Left lung (tissue), 14 donors: ENCODE measurements around the gene ELMOD2. TPM values are rescaled to one million over a fixed set of nuclear protein-coding genes. Genes with fewer than 3 reads are reported as not detected.

Experiments used
- ATAC-seq: fragments of 200-7000 bp; cut with Tn5 transposase; one replicate; pipeline ENCODE4 v1.9.1; 2020; ENCODE audit warnings: moderate library complexity
- DNase-seq, 4 donors: peaks; one replicate each; pipeline ENCODE4 v3.0.0-alpha.2; 2013 to 2020
- H3K27ac ChIP-seq, 2 donors: fragments of 200-600 bp; sonication (generic) in 1 of 2; one replicate each; pipeline versions ENCODE4 v1.5.0 to v1.8.0; 2020 to 2021
- H3K27me3 ChIP-seq, 2 donors: fragments of 200-600 bp; sonication (generic) in 1 of 2; one replicate each; pipeline versions ENCODE4 v1.5.0 to v1.8.0; 2020 to 2021
- H3K36me3 ChIP-seq, 2 donors: fragments of 200-600 bp; sonication (generic) in 1 of 2; one replicate each; pipeline versions ENCODE4 v1.5.0 to v1.8.0; 2020 to 2021
- H3K4me1 ChIP-seq, 2 donors: fragments of 200-600 bp; one replicate each; pipeline ENCODE4 v1.8.0; 2021
- H3K4me3 ChIP-seq, 2 donors: fragments of 200-600 bp; sonication (generic) in 1 of 2; one replicate each; pipeline versions ENCODE4 v1.5.0 to v1.8.0; 2020 to 2021; ENCODE audit warnings: mild to moderate bottlenecking in 1 of 2
- H3K9me3 ChIP-seq, 2 donors: fragments of 200-600 bp; sonication (generic) in 1 of 2; one replicate each; pipeline versions ENCODE4 v1.5.0 to v1.8.0; 2020 to 2021
- CTCF ChIP-seq, 2 donors: fragments of 200-600 bp; sonication (generic) in 1 of 2; IDR thresholded peaks; one replicate each; pipeline versions ENCODE4 v1.5.0 to v1.8.0; 2021; ENCODE audit warnings: antibody characterized with exemption in 2 of 2
- intact Hi-C, 2 donors: fragments of 100-400 bp; cut with DNase I; formaldehyde crosslinking; loops; one replicate each; pipeline versions ENCODE4 v1.11.2 to v1.14.2; 2022
- long read RNA-seq, 12 donors: library from polyadenylated mRNA in 2 of 12; unstranded in 2 of 12; transcript quantifications; one replicate each; pipeline ENCODE4 v2.0.0 and lab custom pipeline, GENCODE V29; 2019 to 2026
- polyA plus RNA-seq, 6 donors: library from polyadenylated mRNA; unstranded; fragments of 120-200 nt; gene quantifications; one replicate each; pipeline ENCODE4 v1.2.1, GENCODE V29; 2013; ENCODE audit not compliant: insufficient read length in 6 of 6
- total RNA-seq, 2 donors: library from RNA; stranded (reverse); fragmentation: NEBNext Ultra II Directional; extraction: Animal tissue kit (Norgen Biotek cat#: 25700); gene quantifications; one replicate each; pipeline ENCODE4 v1.2.1, GENCODE V29; 2021
- donor health status: DM: no; HTN: yes; CAD: no.
- donor health status: DM: no; HTN: no; CAD: no.

ELMOD2 gene
- total RNA-seq (10 to 100 TPM; 26.2 to 29.4 TPM), polyA plus RNA-seq (10 to 100 TPM; 40.6 to 48.5 (median 45.1) TPM)
- long read RNA-seq, donor 1, full-length matches to known transcripts = 10 of 19 reads
- long read RNA-seq, donor 1, partial matches to known transcripts = 9 of 19 reads
- long read RNA-seq, donor 1, other reads (novel, unspliced or antisense) = 0 of 19 reads
- long read RNA-seq, donor 2, full-length matches to known transcripts = 6 of 11 reads
- long read RNA-seq, donor 2, partial matches to known transcripts = 0 of 11 reads
- long read RNA-seq, donor 2, other reads (novel, unspliced or antisense) = 5 of 11 reads
- long read RNA-seq, donor 3, full-length matches to known transcripts = 9 of 9 reads
- long read RNA-seq, donor 3, partial matches to known transcripts = 0 of 9 reads
- long read RNA-seq, donor 3, other reads (novel, unspliced or antisense) = 0 of 9 reads
- long read RNA-seq, donor 4, full-length matches to known transcripts = 7 of 12 reads
- long read RNA-seq, donor 4, partial matches to known transcripts = 2 of 12 reads
- long read RNA-seq, donor 4, other reads (novel, unspliced or antisense) = 3 of 12 reads
- long read RNA-seq, donor 5, full-length matches to known transcripts = 11 of 22 reads
- long read RNA-seq, donor 5, partial matches to known transcripts = 11 of 22 reads
- long read RNA-seq, donor 5, other reads (novel, unspliced or antisense) = 0 of 22 reads
- long read RNA-seq, donor 6, full-length matches to known transcripts = 16 of 16 reads
- long read RNA-seq, donor 6, partial matches to known transcripts = 0 of 16 reads
- long read RNA-seq, donor 6, other reads (novel, unspliced or antisense) = 0 of 16 reads
- long read RNA-seq, donor 7, full-length matches to known transcripts = 4 of 4 reads
- long read RNA-seq, donor 7, partial matches to known transcripts = 0 of 4 reads
- long read RNA-seq, donor 7, other reads (novel, unspliced or antisense) = 0 of 4 reads
- long read RNA-seq, donor 8, full-length matches to known transcripts = 4 of 4 reads
- long read RNA-seq, donor 8, partial matches to known transcripts = 0 of 4 reads
- long read RNA-seq, donor 8, other reads (novel, unspliced or antisense) = 0 of 4 reads
- long read RNA-seq, donor 9 = 0 reads
- long read RNA-seq, donor 10, full-length matches to known transcripts = 4 of 5 reads
- long read RNA-seq, donor 10, partial matches to known transcripts = 0 of 5 reads
- long read RNA-seq, donor 10, other reads (novel, unspliced or antisense) = 1 of 5 reads
- long read RNA-seq, donor 11, full-length matches to known transcripts = 6 of 6 reads
- long read RNA-seq, donor 11, partial matches to known transcripts = 0 of 6 reads
- long read RNA-seq, donor 11, other reads (novel, unspliced or antisense) = 0 of 6 reads
- long read RNA-seq, donor 12, full-length matches to known transcripts = 3 of 3 reads
- long read RNA-seq, donor 12, partial matches to known transcripts = 0 of 3 reads
- long read RNA-seq, donor 12, other reads (novel, unspliced or antisense) = 0 of 3 reads

- DNase-seq (peak; percentile 93 to 100 (median 98)), ATAC-seq (peak; percentile 100)
- Histone ChIP-seq H3K27me3 (no peaks in the 10 kb centered on the region), H3K9me3 (no peaks in the 10 kb centered on the region), H3K36me3 (peaks cover 0 to 9% of the 10 kb centered on the region in 2 donors), H3K27ac (peak within 1 kb of the TSS; percentile 81 to 88), H3K4me1 (peaks cover 0 to 22% of the 10 kb centered on the region in 2 donors), H3K4me3 (peak within 1 kb of the TSS; percentile 66 to 98)
- TF ChIP-seq CTCF (IDR thresholded peaks at IDR 0.05) = peak; percentile 89 to 90
- intact Hi-C loops = no loop called here
These were observed at the start of gene ELMOD2 for GRCh38 chr4:140523857-140524742. TSS of gene ELMOD2 (plus strand) at chr4:140524168. CDS start at chr4:140525429, 1,261 bp downstream.

- Histone ChIP-seq H3K9me3 (peaks cover 0 to 10% of the 10 kb centered on the region in 2 donors), H3K4me1 (no peaks in the 10 kb centered on the region), H3K36me3 (no peaks in the 10 kb centered on the region), H3K27ac (no peak overlapping the region), H3K4me3 (no peak overlapping the region), H3K27me3 (no peaks in the 10 kb centered on the region)
- TF ChIP-seq CTCF (IDR thresholded peaks at IDR 0.05) = no peak
- ATAC-seq = no peak
- no peak for DNase-seq
- intact Hi-C loops = no loop called here
These were observed 40.5 kb upstream of the ELMOD2 start for GRCh38 chr4:140483445-140483844.

- TF ChIP-seq CTCF (IDR thresholded peaks at IDR 0.05) = no peak
- ATAC-seq (no peak), DNase-seq (no peak)
- no peak overlapping the region for H3K27ac ChIP-seq
- H3K27me3 ChIP-seq = no peaks in the 10 kb centered on the region
- H3K4me1 ChIP-seq = no peaks in the 10 kb centered on the region
- intact Hi-C loops = no loop called here
- H3K9me3 ChIP-seq = peaks cover 0 to 10% of the 10 kb centered on the region in 2 donors
- H3K4me3 ChIP-seq = no peak overlapping the region
- no peaks in the 10 kb centered on the region for H3K36me3 ChIP-seq
These were observed 38.0 kb upstream of the ELMOD2 start for GRCh38 chr4:140485939-140486338.

- Histone ChIP-seq H3K27ac (no peak overlapping the region), H3K9me3 (no peaks in the 10 kb centered on the region), H3K4me1 (peaks cover 6% of the 10 kb centered on the region in 2 donors), H3K27me3 (peaks cover 42 to 63% of the 10 kb centered on the region in 2 donors), H3K36me3 (no peaks in the 10 kb centered on the region), H3K4me3 (no peak overlapping the region)
- intact Hi-C loops = no loop called here
- no peak for ATAC-seq
- no peak for DNase-seq
- no peak for TF ChIP-seq CTCF (IDR thresholded peaks at IDR 0.05)
These were observed 26.6 kb upstream of the ELMOD2 start for GRCh38 chr4:140497405-140497746.
